Measurements from ENCODE around the gene ITGA11.

DNA sequence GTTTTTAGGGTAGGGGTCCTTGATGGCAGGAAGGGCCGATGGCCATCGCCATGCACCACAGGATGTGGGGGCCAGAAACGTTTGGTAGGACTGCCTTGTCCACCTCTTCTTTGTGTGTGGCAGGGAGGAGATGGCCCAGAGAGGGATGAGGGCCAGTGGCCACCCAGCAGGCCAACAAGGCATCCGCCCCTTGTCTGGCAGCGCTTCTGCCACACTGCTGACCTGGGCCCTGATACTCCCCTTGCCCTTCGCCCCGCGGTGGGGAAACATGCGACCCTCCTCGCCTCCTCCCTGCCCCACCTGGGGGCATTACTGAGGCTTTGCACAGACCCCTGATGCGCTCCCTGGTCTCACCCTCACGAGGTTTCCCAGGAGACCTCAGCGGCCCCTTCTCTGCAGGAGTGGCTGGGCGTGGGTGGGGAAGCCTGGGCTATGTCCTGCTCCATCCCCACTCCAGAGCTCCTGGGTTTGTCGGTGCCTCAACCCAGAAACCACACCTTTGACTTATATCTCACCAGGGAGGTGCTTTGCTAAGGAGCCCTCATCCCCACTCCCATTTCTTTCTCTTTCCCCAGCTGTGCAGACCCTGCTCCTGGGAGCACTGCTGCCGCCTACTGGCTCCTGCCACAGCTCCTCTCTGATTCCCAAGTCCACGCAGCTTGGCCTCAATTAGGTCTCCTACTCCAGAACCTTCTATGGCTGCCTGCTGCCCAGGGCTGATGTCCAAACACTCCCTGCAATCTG is 115.7 kb downstream of the ITGA11 start:
- no peak for TF ChIP-seq ZNF350 (CRISPR knock-in tag; IDR thresholded peaks at IDR 0.05; ENCODE audit: borderline replicate concordance, low read depth)
- TF ChIP-seq, protein P1, sequence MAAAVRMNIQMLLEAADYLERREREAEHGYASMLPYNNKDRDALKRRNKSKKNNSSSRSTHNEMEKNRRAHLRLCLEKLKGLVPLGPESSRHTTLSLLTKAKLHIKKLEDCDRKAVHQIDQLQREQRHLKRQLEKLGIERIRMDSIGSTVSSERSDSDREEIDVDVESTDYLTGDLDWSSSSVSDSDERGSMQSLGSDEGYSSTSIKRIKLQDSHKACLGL (CRISPR knock-in tag; IDR thresholded peaks at IDR 0.05): no peak
- TF ChIP-seq NFIC (IDR thresholded peaks at IDR 0.05; ENCODE audit: low read length): no peak
- no peak for TF ChIP-seq EZH2 (conservative IDR thresholded peaks at IDR 0.05; ENCODE audit: low read depth, low read length)
- no peak for TF ChIP-seq LCORL (IDR thresholded peaks at IDR 0.05)
- TF ChIP-seq LCORL (CRISPR knock-in tag; IDR thresholded peaks at IDR 0.05): no peak
- TF ChIP-seq, protein P2, sequence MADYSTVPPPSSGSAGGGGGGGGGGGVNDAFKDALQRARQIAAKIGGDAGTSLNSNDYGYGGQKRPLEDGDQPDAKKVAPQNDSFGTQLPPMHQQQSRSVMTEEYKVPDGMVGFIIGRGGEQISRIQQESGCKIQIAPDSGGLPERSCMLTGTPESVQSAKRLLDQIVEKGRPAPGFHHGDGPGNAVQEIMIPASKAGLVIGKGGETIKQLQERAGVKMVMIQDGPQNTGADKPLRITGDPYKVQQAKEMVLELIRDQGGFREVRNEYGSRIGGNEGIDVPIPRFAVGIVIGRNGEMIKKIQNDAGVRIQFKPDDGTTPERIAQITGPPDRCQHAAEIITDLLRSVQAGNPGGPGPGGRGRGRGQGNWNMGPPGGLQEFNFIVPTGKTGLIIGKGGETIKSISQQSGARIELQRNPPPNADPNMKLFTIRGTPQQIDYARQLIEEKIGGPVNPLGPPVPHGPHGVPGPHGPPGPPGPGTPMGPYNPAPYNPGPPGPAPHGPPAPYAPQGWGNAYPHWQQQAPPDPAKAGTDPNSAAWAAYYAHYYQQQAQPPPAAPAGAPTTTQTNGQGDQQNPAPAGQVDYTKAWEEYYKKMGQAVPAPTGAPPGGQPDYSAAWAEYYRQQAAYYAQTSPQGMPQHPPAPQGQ (CRISPR knock-in tag; IDR thresholded peaks at IDR 0.05; ENCODE audit: borderline replicate concordance): no peak
- TF ChIP-seq, protein P3, sequence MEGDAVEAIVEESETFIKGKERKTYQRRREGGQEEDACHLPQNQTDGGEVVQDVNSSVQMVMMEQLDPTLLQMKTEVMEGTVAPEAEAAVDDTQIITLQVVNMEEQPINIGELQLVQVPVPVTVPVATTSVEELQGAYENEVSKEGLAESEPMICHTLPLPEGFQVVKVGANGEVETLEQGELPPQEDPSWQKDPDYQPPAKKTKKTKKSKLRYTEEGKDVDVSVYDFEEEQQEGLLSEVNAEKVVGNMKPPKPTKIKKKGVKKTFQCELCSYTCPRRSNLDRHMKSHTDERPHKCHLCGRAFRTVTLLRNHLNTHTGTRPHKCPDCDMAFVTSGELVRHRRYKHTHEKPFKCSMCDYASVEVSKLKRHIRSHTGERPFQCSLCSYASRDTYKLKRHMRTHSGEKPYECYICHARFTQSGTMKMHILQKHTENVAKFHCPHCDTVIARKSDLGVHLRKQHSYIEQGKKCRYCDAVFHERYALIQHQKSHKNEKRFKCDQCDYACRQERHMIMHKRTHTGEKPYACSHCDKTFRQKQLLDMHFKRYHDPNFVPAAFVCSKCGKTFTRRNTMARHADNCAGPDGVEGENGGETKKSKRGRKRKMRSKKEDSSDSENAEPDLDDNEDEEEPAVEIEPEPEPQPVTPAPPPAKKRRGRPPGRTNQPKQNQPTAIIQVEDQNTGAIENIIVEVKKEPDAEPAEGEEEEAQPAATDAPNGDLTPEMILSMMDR (CRISPR knock-in tag; IDR thresholded peaks at IDR 0.05): peak; percentile 77
- TF ChIP-seq NFATC3 (CRISPR knock-in tag; IDR thresholded peaks at IDR 0.05): no peak
- TF ChIP-seq MAFK (conservative IDR thresholded peaks at IDR 0.05 in 1 of 2, IDR thresholded peaks at IDR 0.05 in 1 of 2; ENCODE audit: low read length in 2 of 2): no peak
